Right lobe of liver (tissue), 6 donors: ENCODE data around the gene CFAP77. TPM values are rescaled to one million over a fixed set of nuclear protein-coding genes. Genes with fewer than 3 reads are reported as not detected.

Experiments used
- ATAC-seq, 4 donors: fragments of 200-7000 bp; cut with Tn5 transposase; one replicate each; pipeline ENCODE4 v1.9.1; 2020; ENCODE audit warnings: mild to moderate bottlenecking in 4 of 4, moderate library complexity in 4 of 4
- DNase-seq, 3 donors: peaks; one replicate each; pipeline ENCODE4 v3.0.0-alpha.2; 2020
- H3K27ac ChIP-seq, 3 donors: fragments of 200-600 bp; one replicate each; pipeline ENCODE4 v1.8.0; 2022
- H3K27me3 ChIP-seq, 2 donors: fragments of 200-600 bp; one replicate each; pipeline ENCODE4 v1.8.0; 2022
- H3K36me3 ChIP-seq, 4 donors: fragments of 200-600 bp; sonication (generic) in 1 of 4; one replicate each; pipeline versions ENCODE4 v1.5.1 to v1.8.0; 2017 to 2022; ENCODE audit warnings: control low read depth in 1 of 4
- H3K4me1 ChIP-seq, 4 donors: fragments of 200-600 bp; sonication (generic) in 1 of 4; one replicate each; pipeline versions ENCODE4 v1.5.1 to v1.8.0; 2017 to 2022; ENCODE audit warnings: control low read depth in 1 of 4
- H3K4me3 ChIP-seq, 3 donors: fragments of 200-600 bp; one replicate each; pipeline ENCODE4 v1.8.0; 2022
- H3K9me3 ChIP-seq, 4 donors: fragments of 200-600 bp; sonication (generic) in 1 of 4; one replicate each; pipeline versions ENCODE4 v1.5.1 to v1.8.0; 2017 to 2022; ENCODE audit warnings: control low read depth in 1 of 4
- POLR2A ChIP-seq: fragments of 450-650 bp; IDR thresholded peaks from one replicate; pipeline ENCODE4 v1.6.1; 2017; ENCODE audit warnings: antibody characterized with exemption, mild to moderate bottlenecking
- WGBS: methylation state at CpG from one replicate; pipeline ENCODE4 v1.1.6; 2018; ENCODE audit warnings: low coverage, low lambda C conversion rate; ENCODE audit not compliant: insufficient coverage; ENCODE audit errors: missing lambda C conversion rate; 5-methylcytosine and 5-hydroxymethylcytosine counted together
- intact Hi-C, 2 donors: fragments of 100-400 bp; cut with DNase I; formaldehyde crosslinking; loops; one replicate each; pipeline versions ENCODE4 v1.11.2 to v1.14.1; 2022
- total RNA-seq, 6 experiments: library from RNA; depleted of rRNA in 2 of 6; stranded (reverse); fragments of >200 nt in 2 of 6; fragmentation: NEBNext Ultra II Directional in 3 of 6; extraction: Animal tissue kit (Norgen Biotek cat#: 25700) in 3 of 6; gene quantifications; one replicate each; pipeline versions ENCODE4 v1.1.0 to v1.2.4, GENCODE V29; 2016 to 2023
- TF ChIP-seq, protein P1 (sequence below), 4 donors: fragments of 200-600 bp in 3 of 4; fragments of 450-650 bp in 1 of 4; IDR thresholded peaks; one replicate each; pipeline versions ENCODE4 v1.5.1 to v1.8.0; 2016 to 2022; ENCODE audit warnings: antibody characterized with exemption in 4 of 4, mild to moderate bottlenecking in 2 of 4
- donor health status: DM: no; HTN: yes; CAD: no.
- donor health status: DM: no; HTN: no; CAD: no.
- donor health status: DM: no; HTN: no; CAD: no.
- donor health status: DM: no; HTN: yes; CAD: no.
- donor health status: DM: no; HTN: yes; CAD: no.

CFAP77 gene
- total RNA-seq, 6 experiments from 2014 or later: not detected

DNA sequence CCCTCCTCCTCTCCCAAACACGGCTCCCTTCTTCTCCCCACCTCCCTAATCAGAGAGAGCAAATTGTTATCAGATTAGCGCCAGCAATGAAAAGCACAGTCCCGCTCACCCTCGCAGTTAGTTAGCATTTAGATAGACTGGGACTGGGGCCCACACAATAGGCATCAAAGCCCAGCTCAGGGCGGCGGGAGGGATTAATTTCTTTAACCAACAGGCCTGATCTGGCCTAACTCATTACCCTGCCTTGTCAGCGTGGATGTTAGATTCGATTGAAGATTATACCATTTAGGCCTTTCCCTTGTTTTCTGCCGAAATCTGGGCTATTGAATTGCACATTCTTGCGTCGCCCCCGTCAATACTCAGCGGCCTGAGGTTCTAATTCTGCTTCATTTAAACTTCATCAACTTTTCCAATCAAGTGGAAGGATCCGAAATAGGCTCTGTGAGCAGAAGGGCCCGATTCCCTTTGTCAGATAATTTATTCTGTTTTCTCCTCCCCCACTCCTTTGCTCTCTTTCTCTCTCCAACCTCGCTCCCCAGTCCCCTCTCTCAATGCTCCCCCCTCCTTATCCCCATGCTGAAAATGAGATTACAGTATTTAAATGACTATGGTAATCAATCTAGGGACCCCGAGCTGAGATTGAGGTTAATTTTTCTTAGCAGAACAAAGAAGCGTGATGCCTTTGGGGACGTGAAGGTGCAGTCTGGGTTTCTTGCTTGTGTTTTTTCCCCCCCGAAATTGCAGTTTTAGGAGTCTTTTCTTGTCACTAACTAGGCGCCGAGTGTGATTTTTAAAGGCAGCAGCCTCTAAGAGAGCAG, 15.1 kb downstream of the CFAP77 start:
- Histone ChIP-seq H3K36me3 (no peaks in the 10 kb centered on the region), H3K27me3 (no peaks in the 10 kb centered on the region), H3K4me1 (no peaks in the 10 kb centered on the region), H3K9me3 (no peaks in the 10 kb centered on the region), H3K4me3 (no peak overlapping the region), H3K27ac (no peak overlapping the region)
- no peak for ATAC-seq
- 32% methylated on average over 17 of the region's 22 CpGs for WGBS
- TF ChIP-seq, protein P1, sequence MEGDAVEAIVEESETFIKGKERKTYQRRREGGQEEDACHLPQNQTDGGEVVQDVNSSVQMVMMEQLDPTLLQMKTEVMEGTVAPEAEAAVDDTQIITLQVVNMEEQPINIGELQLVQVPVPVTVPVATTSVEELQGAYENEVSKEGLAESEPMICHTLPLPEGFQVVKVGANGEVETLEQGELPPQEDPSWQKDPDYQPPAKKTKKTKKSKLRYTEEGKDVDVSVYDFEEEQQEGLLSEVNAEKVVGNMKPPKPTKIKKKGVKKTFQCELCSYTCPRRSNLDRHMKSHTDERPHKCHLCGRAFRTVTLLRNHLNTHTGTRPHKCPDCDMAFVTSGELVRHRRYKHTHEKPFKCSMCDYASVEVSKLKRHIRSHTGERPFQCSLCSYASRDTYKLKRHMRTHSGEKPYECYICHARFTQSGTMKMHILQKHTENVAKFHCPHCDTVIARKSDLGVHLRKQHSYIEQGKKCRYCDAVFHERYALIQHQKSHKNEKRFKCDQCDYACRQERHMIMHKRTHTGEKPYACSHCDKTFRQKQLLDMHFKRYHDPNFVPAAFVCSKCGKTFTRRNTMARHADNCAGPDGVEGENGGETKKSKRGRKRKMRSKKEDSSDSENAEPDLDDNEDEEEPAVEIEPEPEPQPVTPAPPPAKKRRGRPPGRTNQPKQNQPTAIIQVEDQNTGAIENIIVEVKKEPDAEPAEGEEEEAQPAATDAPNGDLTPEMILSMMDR (IDR thresholded peaks at IDR 0.05): no peak
- TF ChIP-seq POLR2A: no peak
- no peak for DNase-seq
- intact Hi-C loops: no loop called here

DNA sequence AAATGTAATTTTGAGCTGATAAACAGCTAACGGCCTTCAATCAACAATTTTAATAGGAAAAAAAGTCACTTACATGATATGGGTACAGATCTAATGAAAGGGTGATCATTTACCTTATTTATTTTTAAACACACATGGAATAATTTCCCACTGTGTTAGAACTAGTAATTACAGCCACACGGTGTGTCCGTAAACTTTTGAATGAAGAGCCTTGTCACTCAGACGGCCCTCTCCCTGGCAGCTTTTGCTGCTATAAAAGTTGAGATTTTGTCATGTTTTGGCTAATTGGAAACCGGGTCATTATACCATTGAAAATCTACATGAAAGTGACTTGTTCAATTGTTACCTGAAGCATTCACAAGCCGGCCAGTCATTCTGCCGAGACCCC, 15.7 kb downstream of the CFAP77 start:
- no peak overlapping the region for H3K27ac ChIP-seq
- H3K4me3 ChIP-seq: no peak overlapping the region
- intact Hi-C loops: no loop called here
- H3K4me1 ChIP-seq: no peaks in the 10 kb centered on the region
- no peaks in the 10 kb centered on the region for H3K27me3 ChIP-seq
- TF ChIP-seq, protein P1 (IDR thresholded peaks at IDR 0.05): no peak
- TF ChIP-seq POLR2A: no peak
- WGBS: 39% methylated on average over 7 of the region's 7 CpGs
- H3K36me3 ChIP-seq: no peaks in the 10 kb centered on the region
- no peaks in the 10 kb centered on the region for H3K9me3 ChIP-seq
- ATAC-seq: no peak
- DNase-seq: no peak

DNA sequence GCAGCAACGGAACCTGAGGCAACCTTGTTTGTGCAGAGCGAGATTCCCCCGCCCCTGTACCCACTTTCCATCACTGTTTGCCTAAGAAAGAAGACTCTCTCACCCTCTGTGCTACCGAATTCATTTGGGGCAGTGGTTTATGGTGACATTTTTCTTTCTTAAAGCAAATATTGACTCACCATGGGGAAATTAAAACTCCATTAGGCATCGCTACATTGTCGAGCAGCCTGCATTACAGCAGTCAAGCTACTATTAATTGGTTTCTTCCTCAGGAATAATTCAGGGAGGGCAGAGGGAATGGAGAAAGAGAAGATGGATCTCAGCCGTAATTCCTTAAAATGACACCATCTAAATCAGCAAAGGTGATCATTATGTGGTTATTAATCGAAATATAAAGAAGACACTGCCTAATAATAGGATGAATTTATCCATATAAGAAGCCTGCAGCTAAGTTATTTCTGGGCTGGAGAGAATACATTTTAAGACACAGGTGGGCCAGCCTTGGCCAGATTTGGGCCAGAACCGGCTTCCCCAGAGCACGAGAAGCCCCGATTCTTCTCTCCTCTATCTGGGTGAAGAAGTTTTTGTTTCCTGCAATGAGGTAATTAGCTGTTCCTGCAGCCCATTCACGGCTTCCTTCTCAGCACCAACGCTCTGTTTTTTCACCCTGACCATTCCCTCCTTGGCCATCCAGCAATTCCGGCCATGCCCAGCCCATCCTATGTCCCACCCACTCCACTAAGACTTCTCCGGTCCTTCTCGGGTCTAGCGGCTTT, 16.8 kb downstream of the CFAP77 start:
- H3K36me3 ChIP-seq: no peaks in the 10 kb centered on the region
- H3K4me3 ChIP-seq: no peak overlapping the region
- intact Hi-C loops: no loop called here
- WGBS: 29% methylated on average over 17 of the region's 17 CpGs
- no peak for DNase-seq
- no peak overlapping the region for H3K27ac ChIP-seq
- H3K9me3 ChIP-seq: no peaks in the 10 kb centered on the region
- no peaks in the 10 kb centered on the region for H3K27me3 ChIP-seq
- TF ChIP-seq, protein P1 (IDR thresholded peaks at IDR 0.05): no peak
- TF ChIP-seq POLR2A: no peak
- no peak for ATAC-seq
- H3K4me1 ChIP-seq: no peaks in the 10 kb centered on the region

DNA sequence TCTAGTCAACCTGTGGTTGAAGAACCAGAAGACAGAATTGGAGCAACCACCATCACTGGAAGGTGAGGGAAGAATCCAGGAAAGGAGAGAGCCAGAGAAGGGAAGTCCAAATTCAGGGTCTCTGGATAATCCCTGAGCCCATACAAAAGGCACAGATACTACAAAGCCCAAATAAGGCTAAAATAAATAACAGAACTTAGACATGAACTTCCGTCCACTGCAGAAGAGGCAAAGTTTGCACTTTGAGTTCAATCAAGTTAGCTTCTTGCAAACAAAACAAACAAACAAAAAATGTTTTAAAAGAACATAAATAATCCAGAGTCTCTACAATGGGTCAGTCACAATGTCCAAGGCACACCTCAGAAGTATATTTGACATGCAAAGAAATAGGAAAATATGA, 21.0 kb downstream of the CFAP77 start:
- no peak overlapping the region for H3K27ac ChIP-seq
- H3K4me1 ChIP-seq: no peaks in the 10 kb centered on the region
- 7% methylated on average over 1 of the region's 1 CpG for WGBS
- H3K27me3 ChIP-seq: no peaks in the 10 kb centered on the region
- no peak overlapping the region for H3K4me3 ChIP-seq
- no peak for TF ChIP-seq POLR2A
- TF ChIP-seq, protein P1 (IDR thresholded peaks at IDR 0.05): no peak
- no peak for ATAC-seq
- intact Hi-C loops: no loop called here
- H3K9me3 ChIP-seq: no peaks in the 10 kb centered on the region
- H3K36me3 ChIP-seq: no peaks in the 10 kb centered on the region
- no peak for DNase-seq
